OCI-LY7 (cell line): Measurements from ENCODE around the gene SLC35B4. TPM values are rescaled to one million over a fixed set of nuclear protein-coding genes. Genes with fewer than 3 reads are reported as not detected.

Source experiments
- Bru-seq: library from RNA; stranded (reverse); fragments of 400-500 nt; gene quantifications from one replicate; lab custom pipeline; 2021; lab: Mats Ljungman, UMichigan
- BruChase-seq, 2 experiments: library from RNA; stranded (reverse); fragments of 400-500 nt; gene quantifications; one replicate each; lab custom pipeline; 2021; lab: Mats Ljungman, UMichigan
- BruUV-seq: library from RNA; stranded (reverse); fragments of 400-500 nt; replicated peaks from 2 replicates; lab custom pipeline; 2021; lab: Mats Ljungman, UMichigan
- CTCF ChIA-PET: fragments of 300-600 bp; sonication (Branson Sonifier 250); formaldehyde crosslinking; loops from one replicate; lab custom pipeline; 2022; ENCODE audit warnings: antibody characterized with exemption; ENCODE audit not compliant: unreplicated experiment; lab: Charles Lee
- POLR2A ChIA-PET: fragments of 300-600 bp; sonication (Branson Sonifier 250); formaldehyde crosslinking; loops from one replicate; lab custom pipeline; 2022; ENCODE audit warnings: antibody characterized with exemption; lab: Charles Lee
- DNase-seq: peaks from one replicate; pipeline ENCODE4 v3.0.0-alpha.2; 2015; ENCODE audit warnings: low spot score
- H2AFZ ChIP-seq: fragments of 200-600 bp; sonication (generic), shearing (Covaris generic); 2 replicates; pipeline ENCODE4 v1.6.1; 2014; ENCODE audit warnings: mild to moderate bottlenecking, antibody characterized with exemption, low read length, moderate library complexity
- H3K27ac ChIP-seq: fragments of 200-600 bp; sonication (generic); 2 replicates; pipeline ENCODE4 v1.5.1; 2014; ENCODE audit warnings: mixed run types, low read depth, mild to moderate bottlenecking, moderate library complexity, low read length, inconsistent platforms; ENCODE audit not compliant: poor library complexity, severe bottlenecking
- H3K36me3 ChIP-seq: fragments of 200-600 bp; sonication (generic); 2 replicates; pipeline ENCODE4 v1.6.1; 2014; ENCODE audit warnings: mild to moderate bottlenecking, antibody characterized with exemption, low read length, moderate library complexity, mixed read lengths; ENCODE audit not compliant: insufficient read depth
- H3K4me1 ChIP-seq: fragments of 200-600 bp; sonication (generic); 2 replicates; pipeline ENCODE4 v1.5.1; 2014; ENCODE audit warnings: mild to moderate bottlenecking, low read length; ENCODE audit not compliant: insufficient read depth, poor library complexity, severe bottlenecking
- H3K4me2 ChIP-seq: fragments of 200-600 bp; sonication (generic); 2 replicates; pipeline ENCODE4 v1.6.1; 2014; ENCODE audit warnings: mild to moderate bottlenecking, low read length
- H3K4me3 ChIP-seq: fragments of 200-600 bp; sonication (generic); 2 replicates; pipeline ENCODE4 v1.5.1; 2014; ENCODE audit warnings: mild to moderate bottlenecking, low read depth, low read length; ENCODE audit not compliant: poor library complexity, severe bottlenecking
- H3K79me2 ChIP-seq: fragments of 200-600 bp; sonication (generic); 2 replicates; pipeline ENCODE4 v1.6.1; 2016; ENCODE audit warnings: low read depth, mild to moderate bottlenecking, low read length, moderate library complexity, mixed read lengths; ENCODE audit not compliant: insufficient read depth
- H3K9me2 ChIP-seq: fragments of 200-600 bp; sonication (generic); 2 replicates; pipeline ENCODE4 v1.6.1; 2016; ENCODE audit warnings: mild to moderate bottlenecking, low read length, mixed read lengths; ENCODE audit not compliant: insufficient read depth
- H3K9me3 ChIP-seq: fragments of 200-600 bp; sonication (generic); 2 replicates; pipeline ENCODE4 v1.6.1; 2014; ENCODE audit warnings: mild to moderate bottlenecking, mixed run types, low read length, mixed read lengths
- H4K20me1 ChIP-seq: fragments of 200-600 bp; sonication (generic); 2 replicates; pipeline ENCODE4 v1.6.1; 2014; ENCODE audit warnings: mild to moderate bottlenecking, antibody characterized with exemption, low read length, moderate library complexity, mixed read lengths; ENCODE audit not compliant: insufficient read depth
- CTCF ChIP-seq: fragments of 200-600 bp; sonication (generic); conservative IDR thresholded peaks from 2 replicates; pipeline ENCODE4 v1.5.1; 2014; ENCODE audit warnings: mild to moderate bottlenecking, antibody characterized with exemption, low read length, moderate library complexity, mixed read lengths
- EZH2phosphoT487 ChIP-seq: fragments of 200-600 bp; sonication (generic); IDR thresholded peaks from 2 replicates; pipeline ENCODE4 v1.6.1; 2018; ENCODE audit warnings: low read depth, borderline replicate concordance, mild to moderate bottlenecking, mixed run types, antibody characterized with exemption, low read length, moderate library complexity, mixed read lengths
- intact Hi-C: fragments of 100-400 bp; cut with micrococcal nuclease; formaldehyde crosslinking; loops from one replicate; pipeline ENCODE4 v1.10.0; 2022; ENCODE audit not compliant: unreplicated experiment
- long read RNA-seq: library from polyadenylated mRNA; stranded (forward); transcript quantifications from one replicate; pipeline ENCODE4 v2.0.0, GENCODE V29; 2022
- total RNA-seq, 2 experiments: library from RNA; depleted of rRNA in 1 of 2; stranded (reverse); fragments of >200 nt in 1 of 2; shearing (Covaris generic) in 1 of 2; gene quantifications; 2 replicates each; pipeline ENCODE4 v1.2.3, GENCODE V29; 2014 to 2022

Gene SLC35B4
- total RNA-seq (2014; rRNA removed; shearing (Covaris generic)): 36.5 and 38.1 TPM in 2 replicates
- 31.6 and 32.3 TPM in 2 replicates for total RNA-seq (2022)
- Bru-seq, nascent RNA: percentile 80 among the genes with signal in this experiment
- BruChase-seq, experiment 1, labeled RNA remaining after a 6-hour chase: percentile 81 among the genes with signal in this experiment
- percentile 91 among the genes with signal in this experiment for BruChase-seq, experiment 2, labeled RNA remaining after a 2-hour chase
- long read RNA-seq, full-length matches to known transcripts: 41 of 68 reads
- long read RNA-seq, partial matches to known transcripts: 0 of 68 reads
- long read RNA-seq, other reads (novel, unspliced or antisense): 27 of 68 reads

- Histone ChIP-seq H3K9me2 (no peaks in the 10 kb centered on the region), H4K20me1 (peaks cover 3% of the 10 kb centered on the region; the same call in 1 of the 2 replicates), H3K4me1 (peaks cover 14% of the 10 kb centered on the region), H3K4me3 (peak within 1 kb of the TSS; percentile 99), H3K79me2 (peaks cover 16% of the 10 kb centered on the region; the same call in 1 of the 2 replicates), H3K4me2 (peak within 1 kb of the TSS; percentile 96), H3K27ac (peak within 1 kb of the TSS; percentile 9), H3K9me3 (no peaks in the 10 kb centered on the region), H3K36me3 (peaks cover 6% of the 10 kb centered on the region), H2AFZ (peak within 1 kb of the TSS; percentile 98)
- peak; percentile 35 for TF ChIP-seq CTCF
- TF ChIP-seq EZH2phosphoT487: no peak
- BruUV-seq: no TSS peak
- ChIA-PET POLR2A (interaction anchor here (0.6 to 1.9 kb wide), 15 partner anchors 9 to 979 kb away, joined by 3 to 9 read pairs (median 3); no protein-coding TSS in a partner anchor), CTCF (interaction anchor here (0.7 to 1.5 kb wide), 3 partner anchors 18 to 69 kb away, joined by 3 to 4 read pairs (median 4); no protein-coding TSS in a partner anchor)
- peak; percentile 97 for DNase-seq
- intact Hi-C loops: loop anchor here (2.0 to 5.0 kb wide), 2 partner anchors 70 to 269 kb away; no protein-coding TSS in a partner anchor
These were observed at the start of gene SLC35B4 for GRCh38 chr7:134316539-134317344. SLC35B4 (minus strand) TSS chr7:134316930; CDS start chr7:134316751, 179 bp downstream.

DNA sequence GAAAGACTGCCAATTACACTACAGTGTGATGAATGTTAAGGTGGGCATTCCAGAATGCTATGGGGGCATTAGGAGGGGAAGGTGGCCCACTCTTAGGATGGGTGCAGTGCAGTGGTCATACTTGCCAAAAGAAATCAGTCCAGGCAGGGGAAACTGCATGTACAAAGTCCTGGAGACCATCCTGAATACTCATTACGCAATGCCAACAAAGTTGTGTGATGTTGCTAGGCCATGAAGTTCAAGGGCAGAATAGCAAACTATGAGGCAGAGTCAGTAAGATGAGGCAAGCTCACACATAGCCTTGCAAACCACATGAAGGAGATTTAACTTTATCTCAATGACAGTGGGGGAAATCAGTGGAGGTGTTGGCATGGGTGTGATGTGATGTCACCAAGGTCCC, 49.8 kb upstream of the SLC35B4 start:
- Histone ChIP-seq H3K27ac (no peak overlapping the region), H2AFZ (no peak overlapping the region), H3K4me3 (no peak overlapping the region), H3K9me2 (no peaks in the 10 kb centered on the region), H4K20me1 (no peaks in the 10 kb centered on the region), H3K9me3 (no peaks in the 10 kb centered on the region), H3K4me1 (no peaks in the 10 kb centered on the region), H3K79me2 (no peaks in the 10 kb centered on the region), H3K36me3 (no peaks in the 10 kb centered on the region), H3K4me2 (no peak overlapping the region)
- BruUV-seq: no TSS peak
- no peak for DNase-seq
- TF ChIP-seq CTCF (no peak), EZH2phosphoT487 (no peak)
- intact Hi-C loops: no loop called here
- CTCF ChIA-PET: interaction anchor here (0.7 kb wide), 1 partner anchor 11 kb away, joined by 3 read pairs; no protein-coding TSS in a partner anchor
- POLR2A ChIA-PET: no interaction called here
